GM12891 (cell line): ENCODE measurements around the gene NRG2.

ENCODE experiments used
- POLR2AphosphoS5 ChIP-seq: IDR thresholded peaks from 2 replicates; pipeline ENCODE4 v1.6.1; 2011; ENCODE audit warnings: low read depth, low read length, control low read depth
- TAF1 ChIP-seq: IDR thresholded peaks from 2 replicates; pipeline ENCODE4 v1.6.1; 2011; ENCODE audit warnings: low read depth, low read length, control low read depth

GRCh38 chr5:139958432-139959148 is 84.5 kb downstream of the NRG2 start:
- TF ChIP-seq POLR2AphosphoS5 (no peak), TAF1 (no peak)
